Ishikawa (cell line): Measurements from ENCODE around the gene ATAD3B.

Experiments
- EGR1 ChIP-seq: IDR thresholded peaks from 2 replicates; pipeline ENCODE4 v1.6.1; 2012
- FOXM1 ChIP-seq: IDR thresholded peaks from 2 replicates; pipeline ENCODE4 v1.6.1; 2012; ENCODE audit warnings: low read depth, borderline replicate concordance
- MAX ChIP-seq: IDR thresholded peaks from 2 replicates; pipeline ENCODE4 v1.6.1; 2012

GRCh38 chr1:1460540-1461130 lies 10.9 kb upstream of the ATAD3B start:
- TF ChIP-seq FOXM1 (no peak), EGR1 (no peak), MAX (no peak)
